CD4-positive, alpha-beta T cell treated with Interferon alpha-2 for 1 hour (primary cell): ENCODE measurements around the gene DCAF6.
"Not testable (repeated sequence)": the region's sequence is repeated elsewhere in the genome, so short reads cannot be mapped to it uniquely, and the experiment has no call there.

ENCODE experiments used
- DNase-seq, 2 donors: peaks; one replicate each; pipeline ENCODE4 v3.0.0-alpha.2; 2020 to 2022

The DCAF6 gene

GRCh38 chr1:167936068-167936929 lies at the start of gene DCAF6:
TSS of gene DCAF6 (plus strand) at chr1:167936683. CDS start at chr1:167936912, 229 bp downstream.
- peak; percentile 99 for DNase-seq

GRCh38 chr1:167887187-167887586 lies 49.3 kb upstream of the DCAF6 start:
- DNase-seq: not testable (repeated sequence)

GRCh38 chr1:167890400-167890799 lies 46.1 kb upstream of the DCAF6 start:
- DNase-seq: no peak

- DNase-seq: no peak
These were observed 42.7 kb upstream of the DCAF6 start for GRCh38 chr1:167893798-167894197.

GRCh38 chr1:167898578-167899222 lies 37.8 kb upstream of the DCAF6 start:
- no peak for DNase-seq

GRCh38 chr1:167899253-167899681 lies 37.2 kb upstream of the DCAF6 start:
- DNase-seq: no peak

- DNase-seq: no peak
These were observed 35.6 kb upstream of the DCAF6 start for GRCh38 chr1:167900907-167901306.

GRCh38 chr1:167904652-167905130 lies 31.8 kb upstream of the DCAF6 start:
- DNase-seq: no peak

GRCh38 chr1:167905182-167905581 lies 31.3 kb upstream of the DCAF6 start:
- DNase-seq: no peak

GRCh38 chr1:167905671-167906070 lies 30.8 kb upstream of the DCAF6 start:
- no peak for DNase-seq

- DNase-seq: no peak
These were observed 26.7 kb upstream of the DCAF6 start for GRCh38 chr1:167909691-167910180.

GRCh38 chr1:167910530-167910929 lies 26.0 kb upstream of the DCAF6 start:
- DNase-seq: no peak

- DNase-seq: no peak
These were observed 25.1 kb upstream of the DCAF6 start for GRCh38 chr1:167911413-167911812.

GRCh38 chr1:167912294-167912693 lies 24.2 kb upstream of the DCAF6 start:
- DNase-seq: no peak

GRCh38 chr1:167913895-167914496 lies 22.5 kb upstream of the DCAF6 start, which contains the start of gene ADCY10:
TSS of gene ADCY10 (minus strand) at chr1:167914134. CDS start at chr1:167905140, 8,994 bp downstream.
- no peak for DNase-seq

- DNase-seq: no peak
These were observed 20.9 kb upstream of the DCAF6 start for GRCh38 chr1:167915569-167915968.

GRCh38 chr1:167916766-167917511 lies 19.5 kb upstream of the DCAF6 start:
- DNase-seq: no peak

- no peak for DNase-seq
These were observed 14.5 kb upstream of the DCAF6 start for GRCh38 chr1:167922023-167922422.

- no peak for DNase-seq
These were observed 13.8 kb upstream of the DCAF6 start for GRCh38 chr1:167922611-167923074.

GRCh38 chr1:167923324-167924056 lies 13.0 kb upstream of the DCAF6 start:
- no peak for DNase-seq

- no peak for DNase-seq
These were observed 12.4 kb upstream of the DCAF6 start for GRCh38 chr1:167924102-167924501.
